Ishikawa (cell line): Measurements from ENCODE around the gene PRPF6.

Experiments used
- CEBPB ChIP-seq: IDR thresholded peaks from 2 replicates; pipeline ENCODE4 v1.6.1; 2012
- CREB1 ChIP-seq: IDR thresholded peaks from 2 replicates; pipeline ENCODE4 v1.6.1; 2012; ENCODE audit warnings: low read depth
- EGR1 ChIP-seq: IDR thresholded peaks from 2 replicates; pipeline ENCODE4 v1.6.1; 2012
- EP300 ChIP-seq: IDR thresholded peaks from 2 replicates; pipeline ENCODE4 v1.6.1; 2012; ENCODE audit warnings: borderline replicate concordance
- FOXM1 ChIP-seq: IDR thresholded peaks from 2 replicates; pipeline ENCODE4 v1.6.1; 2012; ENCODE audit warnings: low read depth, borderline replicate concordance
- NFIC ChIP-seq: IDR thresholded peaks from 2 replicates; pipeline ENCODE4 v1.6.1; 2012
- RAD21 ChIP-seq: IDR thresholded peaks from 2 replicates; pipeline ENCODE4 v1.6.1; 2012; ENCODE audit warnings: low read depth
- TAF1 ChIP-seq: IDR thresholded peaks from 2 replicates; pipeline ENCODE4 v1.6.1; 2012; ENCODE audit warnings: low read depth, mild to moderate bottlenecking
- TCF12 ChIP-seq: IDR thresholded peaks from 2 replicates; pipeline ENCODE4 v1.6.1; 2012; ENCODE audit warnings: low read depth
- TEAD4 ChIP-seq: IDR thresholded peaks from 2 replicates; pipeline ENCODE4 v1.6.1; 2012
- YY1 ChIP-seq: IDR thresholded peaks from 2 replicates; pipeline ENCODE4 v1.6.1; 2012; ENCODE audit warnings: low read depth
- ZBTB7A ChIP-seq: IDR thresholded peaks from 2 replicates; pipeline ENCODE4 v1.6.1; 2012; ENCODE audit warnings: low read depth
- TF ChIP-seq, protein P1 (sequence below): IDR thresholded peaks from 2 replicates; pipeline ENCODE4 v1.6.1; 2012
- TF ChIP-seq, protein P2 (sequence below): IDR thresholded peaks from 2 replicates; pipeline ENCODE4 v1.6.1; 2012
- TF ChIP-seq, protein P3 (sequence below): IDR thresholded peaks from 2 replicates; pipeline ENCODE4 v1.6.1; 2012; ENCODE audit warnings: low read depth, mild to moderate bottlenecking

Gene PRPF6

DNA sequence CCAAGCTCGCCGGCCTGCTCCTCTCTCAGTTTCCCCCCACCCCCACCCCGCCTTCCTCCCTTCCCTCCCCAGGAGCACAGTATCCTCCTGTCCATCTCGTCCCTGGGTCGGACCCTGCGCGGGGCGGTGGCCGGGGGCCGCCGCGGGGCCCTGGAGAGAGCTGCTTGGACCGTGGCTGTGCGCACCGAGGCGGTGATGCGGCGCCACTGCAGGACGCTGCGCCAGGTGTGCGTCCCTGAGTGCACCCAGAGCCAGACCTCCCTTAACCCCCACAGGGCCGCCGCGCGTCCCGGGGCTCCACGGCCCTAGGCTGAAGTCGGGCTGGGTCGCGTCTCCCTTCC, 57.3 kb downstream of the PRPF6 start:
- TF ChIP-seq, protein P1, sequence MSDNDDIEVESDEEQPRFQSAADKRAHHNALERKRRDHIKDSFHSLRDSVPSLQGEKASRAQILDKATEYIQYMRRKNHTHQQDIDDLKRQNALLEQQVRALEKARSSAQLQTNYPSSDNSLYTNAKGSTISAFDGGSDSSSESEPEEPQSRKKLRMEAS = no peak
- TF ChIP-seq EGR1 (no peak), YY1 (no peak), CREB1 (no peak), EP300 (no peak), RAD21 (no peak)

DNA sequence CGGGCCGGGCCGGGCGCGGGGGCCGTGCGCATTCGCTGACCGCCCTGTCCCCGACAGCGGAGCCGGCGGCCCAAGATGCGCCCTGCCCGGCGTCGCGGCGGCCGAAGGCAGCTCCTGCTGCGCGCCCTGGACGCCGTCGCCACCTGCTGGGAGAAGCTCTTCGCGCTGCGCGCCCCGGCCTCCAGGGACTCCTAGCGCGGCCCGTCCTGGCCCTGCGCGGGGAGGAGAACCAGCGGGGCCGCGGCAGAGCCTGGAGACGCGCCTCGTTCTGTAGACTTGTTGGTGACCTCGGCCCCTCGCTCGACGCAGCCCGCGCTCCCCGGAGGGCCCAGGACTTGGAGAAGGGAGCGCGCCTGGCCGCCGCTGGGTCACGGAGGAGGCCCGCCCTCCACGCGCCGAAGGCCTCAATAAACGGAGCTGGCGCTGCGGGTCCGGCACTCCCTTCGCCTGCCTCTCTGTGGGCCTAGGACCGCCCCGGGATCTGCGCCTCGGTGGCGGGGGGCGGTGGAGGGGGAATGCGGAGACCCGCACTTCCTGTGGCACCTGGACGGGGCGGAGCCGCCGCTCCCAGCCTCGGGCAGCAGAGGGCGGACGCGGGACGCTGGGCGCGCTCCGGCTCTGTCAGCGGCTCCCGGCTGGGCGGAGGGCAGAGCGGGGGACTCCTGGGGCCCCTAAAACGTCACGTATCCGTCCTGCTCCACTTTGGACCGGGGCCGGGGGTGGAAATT, 57.8 kb downstream of the PRPF6 start:
- TF ChIP-seq TEAD4 (no peak), TAF1 (no peak), TCF12 (peak; percentile 46; the same call in 1 of the 2 replicates), ZBTB7A (peak; percentile 91), CREB1 (no peak), FOXM1 (no peak), EP300 (no peak), EGR1 (no peak), NFIC (no peak), RAD21 (peak; percentile 69), YY1 (0 out of 2 replicates have a peak, but pooled peaks have one; percentile 35), CEBPB (no peak)
- TF ChIP-seq, protein P1 = peak; percentile 63
- TF ChIP-seq, protein P2, sequence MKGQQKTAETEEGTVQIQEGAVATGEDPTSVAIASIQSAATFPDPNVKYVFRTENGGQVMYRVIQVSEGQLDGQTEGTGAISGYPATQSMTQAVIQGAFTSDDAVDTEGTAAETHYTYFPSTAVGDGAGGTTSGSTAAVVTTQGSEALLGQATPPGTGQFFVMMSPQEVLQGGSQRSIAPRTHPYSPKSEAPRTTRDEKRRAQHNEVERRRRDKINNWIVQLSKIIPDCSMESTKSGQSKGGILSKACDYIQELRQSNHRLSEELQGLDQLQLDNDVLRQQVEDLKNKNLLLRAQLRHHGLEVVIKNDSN = no peak
- TF ChIP-seq, protein P3, sequence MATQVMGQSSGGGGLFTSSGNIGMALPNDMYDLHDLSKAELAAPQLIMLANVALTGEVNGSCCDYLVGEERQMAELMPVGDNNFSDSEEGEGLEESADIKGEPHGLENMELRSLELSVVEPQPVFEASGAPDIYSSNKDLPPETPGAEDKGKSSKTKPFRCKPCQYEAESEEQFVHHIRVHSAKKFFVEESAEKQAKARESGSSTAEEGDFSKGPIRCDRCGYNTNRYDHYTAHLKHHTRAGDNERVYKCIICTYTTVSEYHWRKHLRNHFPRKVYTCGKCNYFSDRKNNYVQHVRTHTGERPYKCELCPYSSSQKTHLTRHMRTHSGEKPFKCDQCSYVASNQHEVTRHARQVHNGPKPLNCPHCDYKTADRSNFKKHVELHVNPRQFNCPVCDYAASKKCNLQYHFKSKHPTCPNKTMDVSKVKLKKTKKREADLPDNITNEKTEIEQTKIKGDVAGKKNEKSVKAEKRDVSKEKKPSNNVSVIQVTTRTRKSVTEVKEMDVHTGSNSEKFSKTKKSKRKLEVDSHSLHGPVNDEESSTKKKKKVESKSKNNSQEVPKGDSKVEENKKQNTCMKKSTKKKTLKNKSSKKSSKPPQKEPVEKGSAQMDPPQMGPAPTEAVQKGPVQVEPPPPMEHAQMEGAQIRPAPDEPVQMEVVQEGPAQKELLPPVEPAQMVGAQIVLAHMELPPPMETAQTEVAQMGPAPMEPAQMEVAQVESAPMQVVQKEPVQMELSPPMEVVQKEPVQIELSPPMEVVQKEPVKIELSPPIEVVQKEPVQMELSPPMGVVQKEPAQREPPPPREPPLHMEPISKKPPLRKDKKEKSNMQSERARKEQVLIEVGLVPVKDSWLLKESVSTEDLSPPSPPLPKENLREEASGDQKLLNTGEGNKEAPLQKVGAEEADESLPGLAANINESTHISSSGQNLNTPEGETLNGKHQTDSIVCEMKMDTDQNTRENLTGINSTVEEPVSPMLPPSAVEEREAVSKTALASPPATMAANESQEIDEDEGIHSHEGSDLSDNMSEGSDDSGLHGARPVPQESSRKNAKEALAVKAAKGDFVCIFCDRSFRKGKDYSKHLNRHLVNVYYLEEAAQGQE = no peak

DNA sequence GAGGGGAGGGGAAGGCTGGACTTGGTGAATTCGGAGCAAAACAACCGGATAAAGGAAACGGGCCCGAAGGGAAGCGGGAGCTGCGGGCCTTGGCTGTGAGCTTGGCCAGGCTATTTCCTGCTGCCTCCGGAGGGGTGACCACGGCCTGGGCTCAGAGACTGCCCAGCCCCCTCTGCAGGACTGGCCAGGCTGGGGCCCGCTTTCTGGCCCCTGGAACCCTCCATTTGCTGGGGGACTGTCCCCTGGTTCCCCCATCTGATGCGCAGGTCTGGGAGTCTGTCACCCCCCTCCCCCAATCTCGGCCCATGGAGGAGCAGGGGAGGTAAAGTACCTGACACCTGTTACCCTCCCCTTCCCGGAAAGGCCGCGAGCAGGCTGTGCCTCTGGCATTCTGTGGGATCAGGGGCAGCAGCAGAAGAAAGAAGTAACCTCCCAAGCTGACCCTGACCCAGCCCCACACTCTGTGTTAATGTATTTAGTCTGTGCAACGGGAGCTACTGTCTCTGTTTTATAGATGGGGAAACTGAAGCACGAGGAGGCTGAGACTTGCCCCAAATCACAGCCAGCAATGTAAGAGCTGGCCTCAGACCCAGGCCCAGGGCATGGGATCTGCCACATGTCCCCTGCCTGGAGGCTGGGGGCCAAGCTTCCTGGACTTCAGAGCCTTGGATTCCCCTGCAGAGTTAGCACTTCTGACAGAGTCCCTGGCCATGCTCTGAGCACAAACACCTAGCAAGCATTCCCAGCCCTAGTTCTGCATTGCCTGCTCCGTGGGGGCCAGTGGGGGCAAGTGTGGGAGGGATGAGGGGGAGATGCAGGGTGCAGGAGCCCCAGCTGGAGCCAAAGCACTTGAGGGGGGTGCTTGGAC, 58.6 kb downstream of the PRPF6 start:
- TF ChIP-seq TCF12 = no peak
- TF ChIP-seq FOXM1 = no peak
- TF ChIP-seq, protein P1 = no peak
- TF ChIP-seq YY1 = no peak

DNA sequence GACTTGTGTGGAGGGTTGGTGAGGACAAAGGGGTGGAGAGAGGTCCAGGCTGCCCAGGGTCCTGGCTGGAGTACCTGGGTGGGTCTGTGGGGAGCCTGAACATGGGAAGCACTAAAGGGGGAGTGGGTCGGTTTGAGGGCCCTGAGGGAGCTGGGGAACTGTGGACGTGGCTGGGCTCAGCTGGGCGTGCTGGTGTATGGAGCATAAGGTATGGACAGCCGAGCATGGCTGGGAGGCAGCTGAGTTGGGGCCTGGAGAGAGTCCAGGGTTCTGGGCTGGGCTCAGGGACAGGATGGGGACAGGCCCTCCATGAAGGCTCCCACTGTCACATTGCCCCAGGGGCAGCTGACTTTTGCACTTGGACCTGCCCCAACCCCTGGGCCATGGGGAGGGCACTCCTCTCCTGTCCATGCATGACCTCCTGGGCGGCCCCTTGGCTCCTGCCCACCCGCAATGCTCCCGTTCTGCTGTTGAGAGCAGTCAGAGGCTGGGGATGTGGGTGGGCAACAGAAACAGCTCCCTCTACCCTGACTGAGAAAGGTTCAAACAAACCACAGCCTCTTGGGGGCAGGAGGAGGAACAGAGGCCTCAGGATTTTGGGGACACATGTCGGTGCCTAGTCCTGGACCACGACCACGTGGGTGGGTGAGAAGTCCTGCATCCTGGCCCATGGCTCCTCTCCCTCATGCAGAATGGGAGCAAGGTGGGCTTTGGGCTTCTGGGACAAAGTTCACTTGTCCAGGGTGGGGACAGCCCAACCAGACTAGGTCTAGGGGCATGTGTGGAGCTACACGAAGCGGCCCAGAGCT, 59.5 kb downstream of the PRPF6 start:
- TF ChIP-seq EGR1 (no peak), CREB1 (no peak), TAF1 (no peak), ZBTB7A (no peak), TCF12 (no peak)
- TF ChIP-seq, protein P2 = no peak
- TF ChIP-seq, protein P3 = no peak

DNA sequence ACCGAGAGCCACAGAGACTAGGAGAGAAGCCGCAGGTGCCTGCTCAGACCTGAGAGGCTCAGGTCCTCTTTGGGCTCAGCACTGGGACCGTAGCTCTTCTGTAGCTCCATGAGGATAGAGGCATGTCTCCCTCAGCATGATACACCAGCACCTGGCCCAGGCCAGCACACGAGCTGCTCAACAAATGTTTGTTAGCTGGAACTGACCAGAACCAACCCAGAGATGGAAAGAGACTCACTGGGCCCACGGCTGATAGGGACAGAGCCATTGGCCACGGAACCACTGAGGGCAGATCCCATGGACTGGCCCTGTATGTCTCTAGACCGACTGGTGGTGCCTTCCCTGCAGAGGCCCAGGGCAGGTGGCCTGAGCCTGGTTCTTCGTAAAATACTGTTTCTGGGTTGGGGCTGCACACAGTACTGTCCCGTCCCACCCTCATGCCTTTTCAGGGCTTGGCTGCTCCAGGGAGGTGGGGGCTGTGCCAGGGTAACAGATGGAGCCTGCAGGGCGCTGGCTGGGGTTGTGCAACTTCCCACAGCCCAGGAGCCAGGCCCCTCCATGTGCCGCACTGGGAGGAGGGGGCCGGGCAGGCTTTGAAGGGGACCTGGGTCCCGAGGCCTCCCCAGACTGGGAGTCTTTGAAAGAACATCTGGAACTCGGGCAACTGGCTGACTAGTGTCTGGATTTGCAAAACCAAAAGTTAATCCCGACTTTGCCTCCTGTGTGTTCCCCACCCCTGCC, 60.3 kb downstream of the PRPF6 start:
- TF ChIP-seq EGR1 (no peak), ZBTB7A (no peak), CEBPB (no peak), FOXM1 (no peak), TCF12 (no peak), CREB1 (no peak), TAF1 (no peak)
- TF ChIP-seq, protein P3 = no peak
- TF ChIP-seq, protein P1 = no peak
